ENCODE results near the gene KRT39.

Gene KRT39

DNA sequence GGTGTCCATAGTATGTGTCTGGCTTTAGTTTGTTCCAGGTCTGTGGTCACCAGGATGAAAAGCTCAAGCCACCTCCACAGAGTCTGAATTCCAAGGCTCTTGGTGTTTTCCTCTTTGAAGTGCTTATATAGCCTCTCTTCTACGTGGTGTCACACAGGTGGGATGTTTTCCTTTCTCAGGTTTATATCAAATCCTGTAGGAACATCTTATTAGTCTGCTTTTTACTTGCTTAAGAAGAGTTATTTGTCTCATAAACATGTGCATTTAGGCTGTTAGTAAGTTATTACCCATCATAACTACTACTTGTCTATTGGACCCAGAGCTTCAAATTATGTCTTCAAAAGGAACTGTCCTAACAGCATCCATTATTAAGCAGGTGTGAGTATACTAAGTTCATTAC lies at the start of gene KRT39:
Gene KRT39 (minus strand): TSS at position 101 of the 400 bp plus-strand sequence. CDS start 92 bp downstream, at position 9.
- no peak within 1 kb of the TSS for H3K4me3 ChIP-seq (ENCODE audit: control insufficient read depth, low read depth, low read length)
- no peak for TF ChIP-seq CTCF (conservative IDR thresholded peaks at IDR 0.05; ENCODE audit: control insufficient read depth, insufficient read depth, low read depth, low read length)
- no peak for DNase-seq (ENCODE audit: low read depth)

- no peak for DNase-seq (ENCODE audit: low read depth)
- TF ChIP-seq CTCF (conservative IDR thresholded peaks at IDR 0.05; ENCODE audit: control insufficient read depth, insufficient read depth, low read depth, low read length), result no peak
- no peak overlapping the region for H3K4me3 ChIP-seq (ENCODE audit: control insufficient read depth, low read depth, low read length)
These were observed 48.7 kb upstream of the KRT39 start for GRCh38 chr17:41015454-41015853.

- TF ChIP-seq CTCF (conservative IDR thresholded peaks at IDR 0.05; ENCODE audit: control insufficient read depth, insufficient read depth, low read depth, low read length), result no peak
- peak; percentile 35 for DNase-seq (ENCODE audit: low read depth)
- no peak overlapping the region for H3K4me3 ChIP-seq (ENCODE audit: control insufficient read depth, low read depth, low read length)
These were observed 46.9 kb upstream of the KRT39 start for GRCh38 chr17:41013606-41014005.

GRCh38 chr17:41013181-41013580 lies 46.4 kb upstream of the KRT39 start:
- TF ChIP-seq CTCF (conservative IDR thresholded peaks at IDR 0.05; ENCODE audit: control insufficient read depth, insufficient read depth, low read depth, low read length), result no peak
- no peak overlapping the region for H3K4me3 ChIP-seq (ENCODE audit: control insufficient read depth, low read depth, low read length)

GRCh38 chr17:41012326-41013120 lies 45.8 kb upstream of the KRT39 start:
- no peak for DNase-seq (ENCODE audit: low read depth)
- no peak for TF ChIP-seq CTCF (conservative IDR thresholded peaks at IDR 0.05; ENCODE audit: control insufficient read depth, insufficient read depth, low read depth, low read length)
- H3K4me3 ChIP-seq (ENCODE audit: control insufficient read depth, low read depth, low read length), result no peak overlapping the region

More at GRCh38 chr17:41013181-41013580, 46.4 kb upstream of the KRT39 start:
- DNase-seq (ENCODE audit: low read depth), result peak; percentile 41

DNA sequence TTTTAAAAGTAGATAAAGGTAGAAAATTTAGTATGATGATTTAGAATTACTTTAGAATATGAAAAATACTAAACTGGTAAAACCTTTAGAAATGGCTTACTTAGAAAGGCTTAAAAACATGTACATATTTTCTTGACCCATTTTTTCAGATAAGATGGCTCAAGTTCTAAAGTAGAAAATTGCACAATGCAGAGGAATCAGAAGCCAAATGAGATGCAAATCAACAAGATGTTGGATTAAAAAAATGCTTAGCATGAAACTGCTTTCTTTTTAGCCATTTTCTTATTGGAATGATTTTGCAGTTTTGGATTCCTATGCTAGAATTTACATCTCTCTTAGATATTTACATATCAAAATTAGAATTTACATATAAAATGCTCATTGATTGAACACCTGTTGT lies 43.7 kb upstream of the KRT39 start:
- no peak overlapping the region for H3K4me3 ChIP-seq (ENCODE audit: control insufficient read depth, low read depth, low read length)
- TF ChIP-seq CTCF (conservative IDR thresholded peaks at IDR 0.05; ENCODE audit: control insufficient read depth, insufficient read depth, low read depth, low read length), result no peak

More for the DNA sequence above, 43.7 kb upstream of the KRT39 start:
- no peak for DNase-seq (ENCODE audit: low read depth)
